Measurements from ENCODE around the gene CNGB1.

GRCh38 chr16:57903656-57904055 is 67.3 kb downstream of the CNGB1 start:
- TF ChIP-seq ZBTB7A (CRISPR knock-in tag; IDR thresholded peaks at IDR 0.05): no peak
- TF ChIP-seq HOXA5 (CRISPR knock-in tag; IDR thresholded peaks at IDR 0.05): no peak
- TF ChIP-seq TCF12 (IDR thresholded peaks at IDR 0.05): no peak
- no peak for TF ChIP-seq TCF12 (CRISPR knock-in tag; IDR thresholded peaks at IDR 0.05)
- TF ChIP-seq ZNF121 (CRISPR knock-in tag; IDR thresholded peaks at IDR 0.05): no peak
- TF ChIP-seq HIVEP1 (CRISPR knock-in tag; IDR thresholded peaks at IDR 0.05): no peak
- TF ChIP-seq KDM4B (CRISPR knock-in tag; IDR thresholded peaks at IDR 0.05): no peak
- no peak for TF ChIP-seq KDM5B (CRISPR knock-in tag; IDR thresholded peaks at IDR 0.05; ENCODE audit: borderline replicate concordance)
- TF ChIP-seq SMC3 (IDR thresholded peaks at IDR 0.05; ENCODE audit: low read length): no peak
- no peak for TF ChIP-seq HCFC1 (IDR thresholded peaks at IDR 0.05; ENCODE audit: low read depth, low read length)
- no peak for TF ChIP-seq USF2 (IDR thresholded peaks at IDR 0.05; ENCODE audit: low read depth, low read length)
- no peak for TF ChIP-seq USF2 (CRISPR knock-in tag; IDR thresholded peaks at IDR 0.05; ENCODE audit: borderline replicate concordance)

Measured in HepG2 (cell line).